ENCODE results near the gene FLACC1. TPM values are rescaled to one million over a fixed set of nuclear protein-coding genes. Genes with fewer than 3 reads are reported as not detected.

Gene FLACC1
- total RNA-seq, 1 experiment from 2014 or later: 1.1 TPM

- BruUV-seq (replicated peaks): no TSS peak
- CTCF ChIA-PET: no interaction called here
- POLR2A ChIA-PET: interaction anchor here (1.3 kb wide), 1 partner anchor 29 kb away, joined by 3 read pairs; no protein-coding TSS in a partner anchor
These were observed 94.4 kb downstream of the FLACC1 start for GRCh38 chr2:201262718-201263117.

GRCh38 chr2:201261906-201262305, 95.2 kb downstream of the FLACC1 start:
- H3K36me3 Mint-ChIP-seq (ENCODE audit: insufficient read depth, unreplicated experiment): peaks cover 11% of the 10 kb centered on the region
- H3K27ac Mint-ChIP-seq (ENCODE audit: low read depth, unreplicated experiment): no peak overlapping the region
- ChIA-PET CTCF (interaction anchor here (1.1 to 1.5 kb wide), 2 partner anchors 30 to 99 kb away, joined by 3 to 5 read pairs; no protein-coding TSS in a partner anchor), POLR2A (interaction anchor here (1.0 to 2.8 kb wide), 3 partner anchors 9 to 28 kb away, joined by 3 to 7 read pairs (median 6); no protein-coding TSS in a partner anchor)
- peaks cover 30% of the 10 kb centered on the region for H3K4me1 Mint-ChIP-seq (ENCODE audit: insufficient read depth, unreplicated experiment)
- TF ChIP-seq CTCF (IDR thresholded peaks at IDR 0.05; ENCODE audit: unreplicated experiment): no peak
- no peaks in the 10 kb centered on the region for H3K9me3 Mint-ChIP-seq (ENCODE audit: unreplicated experiment)
- peak overlapping the region; percentile 13 for H3K4me3 Mint-ChIP-seq (ENCODE audit: unreplicated experiment)
- H3K27me3 Mint-ChIP-seq (ENCODE audit: insufficient read depth, unreplicated experiment): no peaks in the 10 kb centered on the region
- no TSS peak for BruUV-seq (replicated peaks)
- no peak for DNase-seq (ENCODE audit: unreplicated experiment)
- intact Hi-C loops (cut with micrococcal nuclease): no loop called here

More at GRCh38 chr2:201262718-201263117, 94.4 kb downstream of the FLACC1 start:
- intact Hi-C loops (cut with micrococcal nuclease): no loop called here
- Mint-ChIP-seq H3K27me3 (ENCODE audit: insufficient read depth, unreplicated experiment) (no peaks in the 10 kb centered on the region), H3K4me1 (ENCODE audit: insufficient read depth, unreplicated experiment) (peaks cover 30% of the 10 kb centered on the region), H3K36me3 (ENCODE audit: insufficient read depth, unreplicated experiment) (peaks cover 17% of the 10 kb centered on the region), H3K27ac (ENCODE audit: low read depth, unreplicated experiment) (no peak overlapping the region), H3K4me3 (ENCODE audit: unreplicated experiment) (no peak overlapping the region), H3K9me3 (ENCODE audit: unreplicated experiment) (no peaks in the 10 kb centered on the region)
- no peak for DNase-seq (ENCODE audit: unreplicated experiment)
- TF ChIP-seq CTCF (IDR thresholded peaks at IDR 0.05; ENCODE audit: unreplicated experiment): no peak

GRCh38 chr2:201261471-201261870, 95.7 kb downstream of the FLACC1 start:
- intact Hi-C loops (cut with micrococcal nuclease): no loop called here
- H3K4me3 Mint-ChIP-seq (ENCODE audit: unreplicated experiment): peak overlapping the region; percentile 13
- POLR2A ChIA-PET: interaction anchor here (1.0 to 2.8 kb wide), 3 partner anchors 9 to 28 kb away, joined by 3 to 7 read pairs (median 6); no protein-coding TSS in a partner anchor
- no peak for TF ChIP-seq CTCF (IDR thresholded peaks at IDR 0.05; ENCODE audit: unreplicated experiment)
- BruUV-seq (replicated peaks): no TSS peak
- peaks cover 30% of the 10 kb centered on the region for H3K4me1 Mint-ChIP-seq (ENCODE audit: insufficient read depth, unreplicated experiment)
- no peaks in the 10 kb centered on the region for H3K27me3 Mint-ChIP-seq (ENCODE audit: insufficient read depth, unreplicated experiment)
- no peak overlapping the region for H3K27ac Mint-ChIP-seq (ENCODE audit: low read depth, unreplicated experiment)
- CTCF ChIA-PET: interaction anchor here (1.1 to 1.5 kb wide), 2 partner anchors 29 to 99 kb away, joined by 3 to 5 read pairs; no protein-coding TSS in a partner anchor
- DNase-seq (ENCODE audit: unreplicated experiment): no peak
- H3K36me3 Mint-ChIP-seq (ENCODE audit: insufficient read depth, unreplicated experiment): peaks cover 7% of the 10 kb centered on the region
- no peaks in the 10 kb centered on the region for H3K9me3 Mint-ChIP-seq (ENCODE audit: unreplicated experiment)

- no TSS peak for BruUV-seq (replicated peaks)
- Mint-ChIP-seq H3K4me1 (ENCODE audit: insufficient read depth, unreplicated experiment) (peaks cover 30% of the 10 kb centered on the region), H3K9me3 (ENCODE audit: unreplicated experiment) (no peaks in the 10 kb centered on the region), H3K36me3 (ENCODE audit: insufficient read depth, unreplicated experiment) (no peaks in the 10 kb centered on the region), H3K27me3 (ENCODE audit: insufficient read depth, unreplicated experiment) (no peaks in the 10 kb centered on the region), H3K27ac (ENCODE audit: low read depth, unreplicated experiment) (peak within 1 kb of the TSS; percentile 99), H3K4me3 (ENCODE audit: unreplicated experiment) (peak within 1 kb of the TSS; percentile 95)
- intact Hi-C loops (cut with micrococcal nuclease): no loop called here
- CTCF ChIA-PET: interaction anchor here (0.6 to 2.2 kb wide), 7 partner anchors 28 to 1320 kb away, joined by 3 to 12 read pairs (median 3); partner anchors contain the start of gene TRAK2
- POLR2A ChIA-PET: interaction anchor here (0.5 to 4.1 kb wide), 8 partner anchors 15 to 191 kb away, joined by 3 to 28 read pairs (median 5); partner anchors contain the start of genes STRADB and TRAK2
- DNase-seq (ENCODE audit: unreplicated experiment): peak; percentile 88
- no peak for TF ChIP-seq CTCF (IDR thresholded peaks at IDR 0.05; ENCODE audit: unreplicated experiment)
These were observed 96.8 kb downstream of the FLACC1 start, which contains the start of gene CASP8 for GRCh38 chr2:201260302-201260800. TSS of gene CASP8 (plus strand) at chr2:201260536. CDS start at chr2:201266487, 5,951 bp downstream.

All from MCF 10A (cell line).